Epidermal melanocyte (primary cell): ENCODE results near the gene CASZ1.

Experiments
- DNase-seq: peaks from one replicate; pipeline ENCODE4 v3.0.0; 2011; ENCODE audit warnings: low spot score; ENCODE audit not compliant: insufficient read length

CASZ1 gene

GRCh38 chr1:10625076-10625475, 171.4 kb downstream of the CASZ1 start:
- no peak for DNase-seq

- no peak for DNase-seq
These were observed 172.0 kb downstream of the CASZ1 start for GRCh38 chr1:10624256-10625050.

GRCh38 chr1:10623686-10624145, 172.7 kb downstream of the CASZ1 start:
- DNase-seq: no peak

GRCh38 chr1:10622910-10623685, 173.3 kb downstream of the CASZ1 start:
- no peak for DNase-seq

GRCh38 chr1:10621906-10622305, 174.5 kb downstream of the CASZ1 start:
- no peak for DNase-seq

- DNase-seq: no peak
These were observed 175.7 kb downstream of the CASZ1 start for GRCh38 chr1:10620776-10621175.

GRCh38 chr1:10617931-10618885, 178.2 kb downstream of the CASZ1 start:
- no peak for DNase-seq

GRCh38 chr1:10617318-10617717, 179.1 kb downstream of the CASZ1 start:
- no peak for DNase-seq

GRCh38 chr1:10616696-10617095, 179.8 kb downstream of the CASZ1 start:
- DNase-seq: no peak

- DNase-seq: no peak
These were observed 180.3 kb downstream of the CASZ1 start for GRCh38 chr1:10615932-10616671.

GRCh38 chr1:10615332-10615731, 181.1 kb downstream of the CASZ1 start:
- no peak for DNase-seq

- DNase-seq: no peak
These were observed 181.8 kb downstream of the CASZ1 start for GRCh38 chr1:10614377-10615225.

- no peak for DNase-seq
These were observed 182.6 kb downstream of the CASZ1 start for GRCh38 chr1:10613861-10614260.

- no peak for DNase-seq
These were observed 183.1 kb downstream of the CASZ1 start for GRCh38 chr1:10613340-10613739.

GRCh38 chr1:10612436-10613160, 183.8 kb downstream of the CASZ1 start:
- DNase-seq: no peak

GRCh38 chr1:10610901-10611600, 185.4 kb downstream of the CASZ1 start:
- DNase-seq: no peak

GRCh38 chr1:10608690-10609089, 187.8 kb downstream of the CASZ1 start:
- DNase-seq: no peak

GRCh38 chr1:10607228-10607627, 189.2 kb downstream of the CASZ1 start:
- DNase-seq: no peak

- no peak for DNase-seq
These were observed 190.4 kb downstream of the CASZ1 start for GRCh38 chr1:10606064-10606463.
